ENCODE results near the gene PRPF19. TPM values are rescaled to one million over a fixed set of nuclear protein-coding genes. Genes with fewer than 3 reads are reported as not detected.

The PRPF19 gene
- total and polyA plus RNA-seq, 9 of the 15 experiments (the other 6 are each of a cell fraction or from before 2014, with no cell fraction given) = 9.4 to 212 (median 73.2) TPM

DNA sequence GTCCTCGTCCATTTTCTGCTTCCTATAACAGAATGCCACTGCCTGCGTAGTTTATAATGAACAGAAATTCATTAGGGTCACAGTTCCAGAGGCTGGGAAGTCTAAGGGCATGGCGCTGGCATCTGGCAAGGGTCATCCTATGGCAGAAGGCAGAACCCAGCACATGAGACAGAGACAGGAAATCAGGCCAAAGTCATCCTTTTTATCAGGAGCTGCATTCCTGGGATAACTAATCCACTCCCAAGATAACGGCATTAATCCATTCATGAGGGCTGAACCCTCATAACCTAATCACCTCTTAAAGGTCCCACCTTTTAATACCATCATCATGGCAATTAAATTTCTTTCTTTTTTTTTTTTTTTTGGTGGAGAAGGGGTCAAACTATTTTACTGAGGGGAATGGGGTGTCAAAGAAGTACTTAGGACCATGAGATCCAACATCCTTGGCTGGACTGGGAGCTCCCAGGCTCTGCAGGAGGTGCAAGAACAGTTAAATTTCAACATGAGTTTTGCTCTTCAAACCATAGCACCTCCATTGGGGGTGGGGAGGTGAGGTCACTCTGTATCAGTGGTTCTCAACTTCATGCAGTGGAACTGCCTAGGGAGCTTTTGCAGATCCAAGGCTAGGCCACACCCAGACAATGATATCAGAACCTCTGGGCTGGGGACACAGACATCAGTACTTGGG lies 12.0 kb upstream of the PRPF19 start:
- ATAC-seq (peak; percentile 18; the same call in 2 of the 3 replicates), DNase-seq (ENCODE audit: extremely low read depth in 1 of 4, low spot score in 3 of 4) (peak in 2 of 4 experiments; percentile 61 to 64), FAIRE-seq (peak; percentile 77)
- BruUV-seq (replicated peaks) = no TSS peak
- Histone ChIP-seq H3K4me2 (ENCODE audit: insufficient read depth, low read length) (no peak overlapping the region), H3K36me3 (ENCODE audit: control insufficient read depth, insufficient read depth, low read length) (peaks cover 58% of the 10 kb centered on the region), H3K9me1 (ENCODE audit: control insufficient read depth, insufficient read depth, low read length) (no peaks in the 10 kb centered on the region), H3K27me3 (ENCODE audit: control insufficient read depth in 2 of 2, insufficient read depth in 2 of 2, low read length in 2 of 2) (no peaks in the 10 kb centered on the region), H4K20me1 (replicated peaks; ENCODE audit: control insufficient read depth, insufficient read depth, low read length) (peaks cover 5% of the 10 kb centered on the region; the same call in 1 of the 2 replicates), H3K9ac (ENCODE audit: insufficient read depth in 1 of 2, low read depth in 2 of 2, low read length in 2 of 2) (no peak overlapping the region; a peak in 1 of 4 replicates), H3K4me1 (replicated peaks in 1 of 2; ENCODE audit: control insufficient read depth in 2 of 2, insufficient read depth in 2 of 2, low read length in 2 of 2) (peaks cover 10 to 21% of the 10 kb centered on the region in 2 experiments; a peak in 4 of 5 replicates), H3K4me3 (no peak overlapping the region), H2AFZ (ENCODE audit: low read depth, low read length) (no peak overlapping the region), H3K9me3 (replicated peaks; ENCODE audit: control insufficient read depth, insufficient read depth, low read depth, low read length) (no peaks in the 10 kb centered on the region), H3K27ac (ENCODE audit: extremely low read depth, low read depth, low read length) (no peak overlapping the region), H3K79me2 (ENCODE audit: control insufficient read depth, insufficient read depth, low read length) (peaks cover 54% of the 10 kb centered on the region)
- POLR2A ChIA-PET = interaction anchor here (0.7 to 1.0 kb wide), 2 partner anchors 9 to 17 kb away, joined by 3 read pairs; no protein-coding TSS in a partner anchor
- intact Hi-C loops (cut with micrococcal nuclease) (no loop called here), in situ Hi-C loops (cut with MboI) (no loop called here)
- CTCF ChIA-PET (ENCODE audit: low intra/inter-chr PET ratio) = no interaction called here
- WGBS (ENCODE audit: insufficient coverage, low coverage, missing lambda C conversion rate) = 91% methylated on average over 3 of the region's 4 CpGs
- no peak for TF ChIP-seq ZNF24 (IDR thresholded peaks at IDR 0.05)
- no peak for TF ChIP-seq HDAC3 (IDR thresholded peaks at IDR 0.05; ENCODE audit: borderline replicate concordance, partially characterized antibody)
- TF ChIP-seq ATF7 (IDR thresholded peaks at IDR 0.05) = peak; percentile 29; the same call in 1 of the 2 replicates
- TF ChIP-seq NFATC3 (IDR thresholded peaks at IDR 0.05) = no peak
- TF ChIP-seq NRF1 (conservative IDR thresholded peaks at IDR 0.05 in 1 of 2, IDR thresholded peaks at IDR 0.05 in 1 of 2) = no peak
- TF ChIP-seq TCFL5 (CRISPR knock-in tag; conservative IDR thresholded peaks at IDR 0.05) = no peak
- TF ChIP-seq MAZ (CRISPR knock-in tag; conservative IDR thresholded peaks at IDR 0.05 in 1 of 2, IDR thresholded peaks at IDR 0.05 in 1 of 2) = no peak
- TF ChIP-seq, protein P1, sequence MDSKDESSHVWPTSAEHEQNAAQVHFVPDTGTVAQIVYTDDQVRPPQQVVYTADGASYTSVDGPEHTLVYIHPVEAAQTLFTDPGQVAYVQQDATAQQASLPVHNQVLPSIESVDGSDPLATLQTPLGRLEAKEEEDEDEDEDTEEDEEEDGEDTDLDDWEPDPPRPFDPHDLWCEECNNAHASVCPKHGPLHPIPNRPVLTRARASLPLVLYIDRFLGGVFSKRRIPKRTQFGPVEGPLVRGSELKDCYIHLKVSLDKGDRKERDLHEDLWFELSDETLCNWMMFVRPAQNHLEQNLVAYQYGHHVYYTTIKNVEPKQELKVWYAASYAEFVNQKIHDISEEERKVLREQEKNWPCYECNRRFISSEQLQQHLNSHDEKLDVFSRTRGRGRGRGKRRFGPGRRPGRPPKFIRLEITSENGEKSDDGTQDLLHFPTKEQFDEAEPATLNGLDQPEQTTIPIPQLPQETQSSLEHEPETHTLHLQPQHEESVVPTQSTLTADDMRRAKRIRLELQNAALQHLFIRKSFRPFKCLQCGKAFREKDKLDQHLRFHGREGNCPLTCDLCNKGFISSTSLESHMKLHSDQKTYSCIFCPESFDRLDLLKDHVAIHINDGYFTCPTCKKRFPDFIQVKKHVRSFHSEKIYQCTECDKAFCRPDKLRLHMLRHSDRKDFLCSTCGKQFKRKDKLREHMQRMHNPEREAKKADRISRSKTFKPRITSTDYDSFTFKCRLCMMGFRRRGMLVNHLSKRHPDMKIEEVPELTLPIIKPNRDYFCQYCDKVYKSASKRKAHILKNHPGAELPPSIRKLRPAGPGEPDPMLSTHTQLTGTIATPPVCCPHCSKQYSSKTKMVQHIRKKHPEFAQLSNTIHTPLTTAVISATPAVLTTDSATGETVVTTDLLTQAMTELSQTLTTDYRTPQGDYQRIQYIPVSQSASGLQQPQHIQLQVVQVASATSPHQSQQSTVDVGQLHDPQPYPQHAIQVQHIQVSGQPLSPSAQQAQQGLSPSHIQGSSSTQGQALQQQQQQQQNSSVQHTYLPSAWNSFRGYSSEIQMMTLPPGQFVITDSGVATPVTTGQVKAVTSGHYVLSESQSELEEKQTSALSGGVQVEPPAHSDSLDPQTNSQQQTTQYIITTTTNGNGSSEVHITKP (IDR thresholded peaks at IDR 0.05; ENCODE audit: partially characterized antibody) = peak; percentile 65
- no peak for TF ChIP-seq TGIF2 (CRISPR knock-in tag; IDR thresholded peaks at IDR 0.05)
- TF ChIP-seq DNMT1 (IDR thresholded peaks at IDR 0.05) = no peak
- 0 out of 2 replicates have a peak, but pooled peaks have one; percentile 37 for TF ChIP-seq JUND (IDR thresholded peaks at IDR 0.05; ENCODE audit: borderline replicate concordance, low read depth, low read length)
- TF ChIP-seq JUND (tag; IDR thresholded peaks at IDR 0.05; ENCODE audit: borderline replicate concordance, low read depth, low read length) = peak; percentile 55; the same call in 1 of the 3 replicates
- no peak for TF ChIP-seq CREBBP (IDR thresholded peaks at IDR 0.05; ENCODE audit: low read depth, low read length)
- TF ChIP-seq RBM34 (IDR thresholded peaks at IDR 0.05; ENCODE audit: borderline replicate concordance, insufficient read depth, low read length) = no peak
- TF ChIP-seq, protein P2, sequence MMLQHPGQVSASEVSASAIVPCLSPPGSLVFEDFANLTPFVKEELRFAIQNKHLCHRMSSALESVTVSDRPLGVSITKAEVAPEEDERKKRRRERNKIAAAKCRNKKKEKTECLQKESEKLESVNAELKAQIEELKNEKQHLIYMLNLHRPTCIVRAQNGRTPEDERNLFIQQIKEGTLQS (IDR thresholded peaks at IDR 0.05) = peak; percentile 46
- TF ChIP-seq, protein P2 (CRISPR knock-in tag; conservative IDR thresholded peaks at IDR 0.05) = no peak
- TF ChIP-seq ZNF121 (CRISPR knock-in tag; conservative IDR thresholded peaks at IDR 0.05) = no peak
